ENCODE data around the gene TMC2. TPM values are rescaled to one million over a fixed set of nuclear protein-coding genes. Genes with fewer than 3 reads are reported as not detected.

Gene TMC2
- total RNA-seq, 1 donor from 2014 or later: not detected

DNA sequence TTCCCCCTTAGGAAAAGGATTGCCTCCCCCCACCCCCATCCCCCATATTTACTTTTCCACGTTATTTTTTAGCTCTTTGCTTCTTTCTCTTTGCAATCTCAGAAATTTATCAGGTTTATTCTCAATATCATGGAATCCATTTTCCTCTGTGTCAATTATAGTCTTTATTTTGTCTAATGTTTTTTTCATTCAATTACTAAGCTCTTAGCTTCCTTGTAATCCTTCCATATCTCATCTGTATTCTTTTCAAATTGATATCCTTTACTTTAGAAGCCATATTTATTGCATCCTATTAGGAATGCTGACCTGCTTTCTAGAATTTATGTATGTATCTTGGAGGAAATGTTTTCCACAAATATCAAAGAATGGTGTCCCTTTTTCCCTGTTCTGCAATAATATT is 39.3 kb downstream of the TMC2 start:
- intact Hi-C loops (cut with micrococcal nuclease): no loop called here
- Histone ChIP-seq H3K27ac (replicated peaks) (no peak overlapping the region), H3K4me1 (no peaks in the 10 kb centered on the region), H3K36me3 (no peaks in the 10 kb centered on the region), H3K27me3 (ENCODE audit: low read depth) (peaks cover 68% of the 10 kb centered on the region), H3K4me3 (no peak overlapping the region), H3K9me3 (replicated peaks) (no peaks in the 10 kb centered on the region)
- TF ChIP-seq, protein P1, sequence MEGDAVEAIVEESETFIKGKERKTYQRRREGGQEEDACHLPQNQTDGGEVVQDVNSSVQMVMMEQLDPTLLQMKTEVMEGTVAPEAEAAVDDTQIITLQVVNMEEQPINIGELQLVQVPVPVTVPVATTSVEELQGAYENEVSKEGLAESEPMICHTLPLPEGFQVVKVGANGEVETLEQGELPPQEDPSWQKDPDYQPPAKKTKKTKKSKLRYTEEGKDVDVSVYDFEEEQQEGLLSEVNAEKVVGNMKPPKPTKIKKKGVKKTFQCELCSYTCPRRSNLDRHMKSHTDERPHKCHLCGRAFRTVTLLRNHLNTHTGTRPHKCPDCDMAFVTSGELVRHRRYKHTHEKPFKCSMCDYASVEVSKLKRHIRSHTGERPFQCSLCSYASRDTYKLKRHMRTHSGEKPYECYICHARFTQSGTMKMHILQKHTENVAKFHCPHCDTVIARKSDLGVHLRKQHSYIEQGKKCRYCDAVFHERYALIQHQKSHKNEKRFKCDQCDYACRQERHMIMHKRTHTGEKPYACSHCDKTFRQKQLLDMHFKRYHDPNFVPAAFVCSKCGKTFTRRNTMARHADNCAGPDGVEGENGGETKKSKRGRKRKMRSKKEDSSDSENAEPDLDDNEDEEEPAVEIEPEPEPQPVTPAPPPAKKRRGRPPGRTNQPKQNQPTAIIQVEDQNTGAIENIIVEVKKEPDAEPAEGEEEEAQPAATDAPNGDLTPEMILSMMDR (IDR thresholded peaks at IDR 0.05; ENCODE audit: borderline replicate concordance): no peak
- DNase-seq: no peak

DNA sequence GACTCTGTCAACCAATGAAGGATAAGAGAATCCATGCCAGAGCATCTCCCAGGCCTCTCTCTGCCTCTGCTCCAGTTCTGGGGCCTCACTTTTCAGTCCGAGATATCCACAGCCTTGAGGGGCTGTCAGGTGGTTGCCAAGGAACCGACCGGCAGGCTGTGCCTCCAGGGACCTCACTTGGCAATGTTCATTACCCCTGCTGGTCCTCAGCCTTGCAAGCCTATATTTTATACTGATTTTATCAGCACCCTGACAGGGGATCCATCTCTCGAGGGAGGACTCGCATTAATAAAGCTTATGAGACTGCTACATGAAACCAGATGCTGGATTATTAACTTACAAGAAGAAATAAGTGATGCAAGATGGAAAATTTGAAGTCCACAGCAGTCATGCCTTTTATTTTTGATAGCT is 39.9 kb downstream of the TMC2 start:
- TF ChIP-seq, protein P1 (IDR thresholded peaks at IDR 0.05; ENCODE audit: borderline replicate concordance): no peak
- peaks cover 71% of the 10 kb centered on the region for H3K27me3 ChIP-seq (ENCODE audit: low read depth)
- no peaks in the 10 kb centered on the region for H3K4me1 ChIP-seq
- no peak for DNase-seq
- H3K4me3 ChIP-seq: no peak overlapping the region
- intact Hi-C loops (cut with micrococcal nuclease): no loop called here
- no peaks in the 10 kb centered on the region for H3K36me3 ChIP-seq
- H3K27ac ChIP-seq (replicated peaks): no peak overlapping the region
- H3K9me3 ChIP-seq (replicated peaks): no peaks in the 10 kb centered on the region

DNA sequence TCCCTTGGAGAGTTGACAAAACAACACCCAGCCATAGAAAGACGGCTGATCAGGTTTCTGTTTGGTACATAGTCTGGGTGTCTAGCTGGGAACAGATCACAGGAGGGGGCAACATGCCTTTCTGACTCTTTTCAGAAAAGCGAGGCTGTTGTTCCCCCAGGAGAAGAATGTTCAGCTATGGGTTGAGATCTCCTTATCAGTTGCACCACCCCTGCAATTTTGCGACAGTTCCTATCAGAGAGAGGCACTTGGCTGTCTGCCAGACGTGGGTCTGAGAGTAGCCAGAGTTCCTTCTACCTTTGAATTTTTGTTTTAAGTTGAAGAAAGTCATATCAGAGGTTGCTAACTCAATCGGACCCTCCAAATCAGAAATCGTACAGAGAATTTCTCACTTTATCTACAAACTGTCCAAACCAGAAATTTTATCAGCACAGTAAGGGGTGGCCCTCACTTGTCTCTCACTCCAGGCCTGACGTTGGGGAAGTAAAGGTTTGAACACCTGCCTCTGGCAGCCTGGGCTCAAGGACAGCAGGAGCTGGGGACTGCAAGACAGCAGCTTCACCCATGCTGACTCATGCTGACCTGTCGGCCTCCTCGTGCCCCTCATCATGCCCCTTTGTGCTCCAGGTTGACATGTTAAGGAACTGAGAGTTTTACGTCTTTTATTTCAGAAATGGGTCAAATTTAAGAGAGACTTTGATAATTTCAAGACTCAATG is 42.3 kb downstream of the TMC2 start:
- no peaks in the 10 kb centered on the region for H3K36me3 ChIP-seq
- peaks cover 89% of the 10 kb centered on the region for H3K27me3 ChIP-seq (ENCODE audit: low read depth)
- no peak for DNase-seq
- intact Hi-C loops (cut with micrococcal nuclease): no loop called here
- no peak overlapping the region for H3K4me3 ChIP-seq
- no peaks in the 10 kb centered on the region for H3K9me3 ChIP-seq (replicated peaks)
- H3K27ac ChIP-seq (replicated peaks): no peak overlapping the region
- H3K4me1 ChIP-seq: no peaks in the 10 kb centered on the region
- TF ChIP-seq, protein P1 (IDR thresholded peaks at IDR 0.05; ENCODE audit: borderline replicate concordance): no peak

DNA sequence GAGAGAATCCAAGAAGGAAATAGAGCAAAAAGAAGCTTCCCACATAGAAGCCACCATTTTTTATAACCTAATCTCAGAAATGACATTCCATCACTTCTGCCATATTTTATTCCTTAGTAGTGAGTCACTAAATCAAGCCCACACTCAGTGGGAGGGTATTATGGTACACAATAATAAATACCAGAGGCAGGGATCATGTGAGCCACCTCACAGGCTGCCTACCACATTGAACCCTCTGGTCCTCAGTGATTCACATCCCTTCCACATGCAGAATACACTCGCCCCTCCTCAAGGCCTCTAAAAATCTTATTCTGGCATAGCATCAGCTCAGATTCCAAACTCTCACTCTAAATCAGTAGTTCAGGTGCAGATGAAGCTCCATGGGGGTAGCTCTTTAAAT is 49.4 kb downstream of the TMC2 start:
- intact Hi-C loops (cut with micrococcal nuclease): no loop called here
- TF ChIP-seq, protein P1 (IDR thresholded peaks at IDR 0.05; ENCODE audit: borderline replicate concordance): no peak

DNA sequence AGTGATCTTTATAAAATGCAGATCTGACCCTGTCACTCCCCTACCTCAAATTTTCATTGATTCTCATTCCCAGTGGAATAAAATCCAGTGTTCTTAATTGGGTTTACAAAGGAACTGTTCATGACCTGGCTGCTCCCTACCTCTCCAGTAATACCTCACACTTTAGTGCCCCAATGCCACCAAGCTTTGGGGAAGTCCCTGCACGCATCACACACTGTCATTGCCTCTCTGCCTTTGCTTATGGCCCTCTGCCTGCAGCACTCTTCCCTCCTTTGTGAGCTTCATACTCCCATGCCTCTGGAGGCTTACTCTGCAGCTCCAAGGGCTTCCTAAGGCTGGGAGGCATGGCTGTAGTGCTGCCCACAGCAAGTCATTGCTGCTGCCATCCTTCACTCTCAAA is 57.4 kb downstream of the TMC2 start:
- Histone ChIP-seq H3K4me3 (no peak overlapping the region), H3K36me3 (no peaks in the 10 kb centered on the region), H3K4me1 (no peaks in the 10 kb centered on the region), H3K27me3 (ENCODE audit: low read depth) (peaks cover 73% of the 10 kb centered on the region), H3K9me3 (replicated peaks) (no peaks in the 10 kb centered on the region), H3K27ac (replicated peaks) (no peak overlapping the region)
- DNase-seq: no peak
- TF ChIP-seq, protein P1 (IDR thresholded peaks at IDR 0.05; ENCODE audit: borderline replicate concordance): no peak
- intact Hi-C loops (cut with micrococcal nuclease): no loop called here

More for the DNA sequence above, 49.4 kb downstream of the TMC2 start:
- H3K27ac ChIP-seq (replicated peaks): no peak overlapping the region
- no peaks in the 10 kb centered on the region for H3K9me3 ChIP-seq (replicated peaks)
- no peaks in the 10 kb centered on the region for H3K4me1 ChIP-seq
- no peaks in the 10 kb centered on the region for H3K36me3 ChIP-seq
- peaks cover 35% of the 10 kb centered on the region for H3K27me3 ChIP-seq (ENCODE audit: low read depth)
- DNase-seq: no peak
- H3K4me3 ChIP-seq: no peak overlapping the region
